NCI-H460 (cell line): Measurements from ENCODE around the gene NRXN3. TPM values are rescaled to one million over a fixed set of nuclear protein-coding genes. Genes with fewer than 3 reads are reported as not detected.

Source experiments
- DNase-seq: peaks from one replicate; pipeline ENCODE4 v3.0.0-alpha.2; 2016; ENCODE audit warnings: low read depth; ENCODE audit errors: extremely low read depth
- total RNA-seq: library from RNA; depleted of rRNA; stranded (reverse); fragments of >200 nt; shearing (Covaris generic); gene quantifications from 2 replicates; pipeline ENCODE4 v1.2.3, GENCODE V29; 2014

Gene NRXN3
- total RNA-seq, 1 experiment from 2014 or later, result 6.6 TPM

DNA sequence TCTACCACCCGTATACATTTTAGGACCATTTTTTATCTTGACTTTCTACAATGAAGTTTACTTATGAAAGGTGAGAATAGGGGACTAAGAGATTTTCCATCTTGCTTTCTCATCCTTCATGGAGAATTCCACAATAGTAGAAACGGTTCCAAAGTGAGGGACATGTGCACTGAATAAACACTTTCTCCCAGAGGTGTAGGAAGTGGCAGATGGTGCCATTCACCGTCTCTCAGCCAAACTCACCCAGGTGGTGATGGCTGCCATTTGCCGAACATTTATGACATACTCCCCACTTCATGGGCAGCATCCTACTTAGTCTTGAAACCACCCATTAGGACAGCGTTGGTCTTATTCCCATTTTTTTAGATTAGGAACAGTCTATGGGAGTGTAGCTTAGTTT lies 1500.6 kb downstream of the NRXN3 start:
- no peak for DNase-seq

- no peak for DNase-seq
Measured at GRCh38 chr14:79680087-79680486, 1509.9 kb downstream of the NRXN3 start.

- no peak for DNase-seq
Measured at GRCh38 chr14:79686196-79686595, 1516.0 kb downstream of the NRXN3 start.

DNA sequence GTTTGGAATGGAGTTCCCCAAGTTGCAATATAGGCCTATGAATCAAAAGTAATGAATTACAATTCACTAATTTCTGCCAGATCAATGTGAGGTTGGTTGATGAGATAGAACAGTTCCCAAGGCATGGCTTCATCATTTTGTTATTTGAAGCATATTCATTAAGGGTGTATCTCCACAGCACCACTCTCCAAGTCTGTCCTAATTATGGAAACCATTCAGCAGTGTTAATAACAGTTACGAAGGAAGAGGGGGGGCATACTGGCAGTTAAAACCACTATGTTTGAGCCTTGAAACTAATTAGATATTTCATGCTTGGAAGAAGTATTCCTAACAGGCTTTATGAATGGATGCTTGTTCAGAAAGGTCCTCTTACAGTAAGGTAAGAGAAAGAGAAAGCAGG lies 1520.8 kb downstream of the NRXN3 start:
- no peak for DNase-seq

- DNase-seq, result no peak
Measured at GRCh38 chr14:79693935-79694334, 1523.8 kb downstream of the NRXN3 start.

GRCh38 chr14:79695307-79695706 lies 1525.1 kb downstream of the NRXN3 start:
- no peak for DNase-seq

DNA sequence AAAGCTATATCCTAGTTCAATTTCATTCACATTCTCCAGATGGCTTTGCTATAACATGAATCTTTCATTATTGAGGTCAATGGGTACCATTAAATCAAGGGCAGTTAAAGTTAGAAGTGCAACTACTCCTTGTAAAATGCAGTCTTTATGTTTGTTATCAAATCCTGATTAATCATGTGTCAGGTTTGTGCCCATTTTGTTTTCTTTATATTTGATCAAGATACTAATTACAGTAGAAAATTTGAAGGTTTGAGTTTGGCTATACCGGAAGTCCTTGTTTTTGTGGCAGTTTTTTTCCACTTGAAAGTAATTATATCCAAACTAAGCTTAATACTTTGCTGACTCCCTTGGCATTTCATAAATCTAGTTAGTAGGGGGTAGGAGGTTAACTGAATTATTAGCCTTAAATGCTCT lies 1528.1 kb downstream of the NRXN3 start:
- no peak for DNase-seq

GRCh38 chr14:79699206-79699605 lies 1529.0 kb downstream of the NRXN3 start:
- no peak for DNase-seq

- DNase-seq, result no peak
Measured at GRCh38 chr14:79701371-79701770, 1531.2 kb downstream of the NRXN3 start.

GRCh38 chr14:79702197-79702596 lies 1532.0 kb downstream of the NRXN3 start:
- no peak for DNase-seq

GRCh38 chr14:79703209-79703608 lies 1533.0 kb downstream of the NRXN3 start:
- no peak for DNase-seq

DNA sequence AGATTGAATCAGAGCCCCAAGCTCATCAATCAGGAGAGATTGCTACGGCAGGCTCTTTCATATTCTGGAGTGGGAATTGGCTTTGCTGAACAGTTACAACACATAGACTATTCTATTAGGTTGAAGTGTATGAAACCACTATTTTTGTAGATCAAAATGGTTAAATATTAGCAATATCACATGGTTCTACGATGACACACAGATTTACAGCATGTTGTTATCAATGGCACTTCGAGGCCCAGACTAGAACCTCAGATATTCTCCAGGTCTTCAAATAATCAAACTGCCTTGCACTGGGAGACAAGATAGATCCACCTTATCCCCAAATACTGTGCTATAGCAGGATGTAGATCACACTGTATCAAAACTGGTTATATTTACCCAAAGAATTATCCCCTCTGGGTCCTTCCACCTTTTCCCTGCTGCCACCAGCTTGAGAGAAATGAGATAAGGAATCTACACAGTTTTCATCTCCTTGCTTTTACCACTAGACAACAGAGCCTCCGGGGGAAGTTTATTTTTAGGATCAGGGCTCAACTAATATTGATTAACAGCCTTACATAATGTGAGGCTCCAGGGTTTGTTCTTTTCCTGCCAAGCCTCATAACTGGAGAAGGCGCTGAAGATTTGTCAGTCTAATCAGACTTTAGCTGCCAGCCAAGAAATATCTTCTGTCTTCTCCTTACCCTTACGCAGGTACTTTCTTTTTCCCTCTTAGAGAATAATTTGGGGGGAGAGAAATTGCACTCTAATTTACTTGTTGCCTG lies 1534.1 kb downstream of the NRXN3 start:
- no peak for DNase-seq

GRCh38 chr14:79705126-79705894 lies 1535.1 kb downstream of the NRXN3 start:
- DNase-seq, result no peak

- DNase-seq, result no peak
Measured at GRCh38 chr14:79706382-79706781, 1536.2 kb downstream of the NRXN3 start.

DNA sequence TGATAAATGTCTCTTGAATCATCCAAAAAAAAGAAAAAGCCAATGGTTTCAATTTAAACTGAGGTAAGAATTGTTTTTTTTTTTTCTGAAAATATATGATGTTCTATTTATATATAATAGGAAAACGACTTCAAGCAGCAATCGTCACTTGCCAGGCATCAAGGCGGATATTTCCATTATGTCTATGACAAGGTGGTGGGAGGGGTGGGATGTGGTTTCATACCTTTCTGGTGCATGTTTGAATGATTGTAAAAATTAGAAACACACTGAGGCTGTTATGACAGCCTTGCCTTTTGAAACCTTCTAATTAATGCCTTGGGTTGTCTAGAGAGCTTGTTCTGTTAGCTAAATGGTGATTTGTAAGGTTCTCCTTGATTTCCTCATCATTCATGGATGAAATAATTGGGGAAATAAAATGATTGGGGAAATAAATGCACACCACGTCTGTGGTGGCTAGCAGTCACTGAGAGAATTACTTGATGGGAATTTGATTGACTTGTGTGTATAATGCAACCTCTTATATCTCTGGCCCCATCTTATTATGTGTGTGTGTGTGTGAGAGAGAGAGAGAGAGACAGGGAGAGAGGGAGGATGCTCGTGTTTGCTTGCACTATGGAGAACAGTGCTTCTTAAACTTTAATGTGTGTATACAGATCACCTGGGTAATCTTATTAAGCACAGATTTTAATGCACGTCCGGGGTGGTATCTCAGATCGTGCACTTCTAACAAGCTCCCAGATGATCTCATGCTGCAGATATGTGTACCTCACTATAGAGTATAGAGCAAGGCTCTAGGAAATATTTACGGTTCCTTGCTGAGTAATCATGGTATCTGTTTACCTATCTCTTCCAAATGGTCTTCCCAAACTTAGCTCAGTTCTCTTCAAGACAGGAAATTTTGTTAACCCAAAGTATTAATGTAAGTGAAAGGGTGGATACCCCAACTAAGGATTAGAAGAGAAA lies 1538.5 kb downstream of the NRXN3 start:
- no peak for DNase-seq

GRCh38 chr14:79709573-79709972 lies 1539.4 kb downstream of the NRXN3 start:
- DNase-seq, result no peak

GRCh38 chr14:79712302-79712950 lies 1542.3 kb downstream of the NRXN3 start:
- DNase-seq, result no peak

DNA sequence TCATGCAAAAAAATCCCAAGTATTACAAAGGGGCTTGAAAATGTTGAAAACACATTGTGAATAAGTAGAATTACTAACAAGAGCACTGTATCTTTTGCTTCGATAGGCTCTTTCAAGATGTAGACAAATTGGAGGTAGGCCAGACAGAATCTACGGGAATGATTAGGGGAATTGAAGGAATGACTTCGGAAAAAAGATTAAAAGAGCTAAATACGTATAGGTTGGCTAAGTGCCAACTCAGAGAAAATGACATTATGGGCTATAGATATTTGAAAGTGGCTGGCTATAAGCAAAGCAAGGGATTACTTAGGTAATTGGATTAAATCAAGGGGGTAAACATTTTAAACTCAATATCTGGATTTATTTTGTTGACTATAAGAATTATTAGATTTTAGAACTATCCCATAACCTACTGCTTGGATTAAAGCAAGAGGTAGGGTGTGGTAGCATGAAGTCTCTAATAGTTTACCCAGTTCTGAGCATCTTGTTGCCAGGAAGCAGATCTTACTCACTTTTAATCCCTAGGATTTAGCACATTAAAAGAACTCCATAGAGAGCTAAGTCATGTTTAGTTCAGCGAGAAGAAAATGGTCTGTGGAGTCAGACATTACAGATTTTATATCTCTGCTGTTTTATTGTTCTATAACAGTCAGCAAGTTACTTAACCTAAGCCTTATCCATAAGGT lies 1551.4 kb downstream of the NRXN3 start:
- DNase-seq, result no peak

DNA sequence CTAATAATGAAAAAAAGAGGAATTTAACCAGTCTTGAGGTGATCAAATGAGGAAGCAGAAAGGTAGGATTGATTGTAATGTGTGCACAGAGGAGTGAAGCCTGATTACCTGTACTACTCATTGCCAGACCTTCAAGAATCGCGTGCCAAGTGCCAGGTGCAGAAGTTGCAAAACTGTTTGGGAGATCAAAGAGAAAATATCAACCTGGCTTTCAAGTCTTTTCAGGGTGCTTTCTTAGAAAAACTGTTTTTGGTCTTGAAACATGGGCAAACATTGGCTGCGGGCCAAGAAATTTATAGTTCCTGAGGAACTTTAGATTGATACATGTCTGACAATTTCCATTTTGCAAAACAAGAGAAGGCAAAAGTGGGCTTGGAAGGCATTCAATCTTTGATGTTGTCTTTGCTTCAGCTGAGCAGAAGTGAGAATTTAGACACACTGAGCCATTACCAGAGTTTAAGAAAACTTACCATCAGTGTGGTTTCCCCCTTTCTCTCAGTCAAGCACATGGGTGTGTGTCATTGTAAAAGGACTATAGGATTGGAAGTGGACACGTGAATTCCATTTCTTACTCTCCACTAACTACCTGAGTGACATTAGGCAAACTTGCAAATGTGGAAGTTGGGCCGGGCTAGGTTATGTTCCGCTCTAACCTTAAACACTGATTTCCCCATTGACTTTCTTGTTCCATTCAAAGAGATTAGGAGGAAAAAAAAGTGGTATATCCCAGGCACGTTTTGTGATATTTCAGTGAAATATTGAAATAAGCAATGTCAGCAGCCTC lies 1555.0 kb downstream of the NRXN3 start:
- DNase-seq, result no peak
